ENCODE results near the gene OTOP2.
"Not testable (repeated sequence)": the region's sequence is repeated elsewhere in the genome, so short reads cannot be mapped to it uniquely, and the experiment has no call there.

The OTOP2 gene

DNA sequence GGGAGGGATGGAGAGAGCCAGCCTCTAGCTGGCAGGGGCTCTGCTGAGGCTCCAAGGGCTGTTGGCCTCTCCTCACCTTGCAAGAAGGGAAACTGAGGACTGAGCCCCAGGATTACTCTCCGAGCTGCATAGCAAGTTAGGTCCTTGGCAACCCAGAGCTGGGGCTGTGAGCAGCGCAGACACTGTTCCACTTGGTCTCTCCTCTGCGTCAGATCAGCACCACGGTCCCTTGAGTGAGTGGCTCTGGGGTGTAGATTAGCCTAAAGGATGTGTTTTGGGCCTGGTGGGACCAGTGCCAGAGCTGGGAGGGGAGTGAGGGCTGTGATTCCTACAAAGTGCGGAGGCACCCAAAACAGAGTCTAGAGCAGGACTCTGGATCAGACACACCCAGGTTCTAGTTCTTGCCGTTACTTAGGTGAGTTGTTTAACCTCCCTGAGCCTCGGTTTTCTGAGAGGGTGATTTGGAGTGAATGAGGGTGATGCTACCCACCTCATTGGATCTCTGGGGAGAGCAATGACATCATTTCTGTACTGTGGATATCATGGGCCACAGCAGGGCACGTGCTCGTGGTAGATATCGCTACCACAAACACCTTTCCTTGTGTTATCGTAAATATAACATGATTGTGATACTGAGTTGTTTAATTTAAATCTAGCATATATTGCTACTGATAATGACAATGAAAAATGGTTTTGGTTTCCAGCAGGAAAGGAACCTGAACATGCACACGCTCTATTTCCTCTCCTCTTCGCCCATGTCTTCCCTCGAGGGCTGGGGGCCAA, 22.5 kb upstream of the OTOP2 start:
- DNase-seq (ENCODE audit: low read depth): no peak

DNA sequence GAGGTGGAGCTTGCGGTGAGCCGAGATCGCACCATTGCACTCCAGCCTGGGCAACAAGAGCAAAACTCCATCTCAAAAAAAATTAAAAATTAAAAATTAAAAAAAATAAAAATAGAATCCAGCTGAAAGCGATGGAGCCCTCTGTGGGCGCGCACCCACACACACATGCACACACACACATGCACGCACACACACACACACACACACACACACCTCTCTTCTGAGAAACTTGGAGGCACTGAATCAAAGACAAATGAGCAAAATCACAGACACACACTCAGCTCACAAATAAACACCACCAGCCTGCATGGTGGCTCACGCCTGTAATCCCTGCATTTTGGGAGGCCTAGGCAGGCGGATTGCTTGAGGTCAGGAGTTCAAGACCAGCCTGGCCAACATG, 21.0 kb upstream of the OTOP2 start:
- no peak for DNase-seq (ENCODE audit: low read depth)

GRCh38 chr17:74903671-74904070, 20.4 kb upstream of the OTOP2 start:
- DNase-seq (ENCODE audit: low read depth): no peak

DNA sequence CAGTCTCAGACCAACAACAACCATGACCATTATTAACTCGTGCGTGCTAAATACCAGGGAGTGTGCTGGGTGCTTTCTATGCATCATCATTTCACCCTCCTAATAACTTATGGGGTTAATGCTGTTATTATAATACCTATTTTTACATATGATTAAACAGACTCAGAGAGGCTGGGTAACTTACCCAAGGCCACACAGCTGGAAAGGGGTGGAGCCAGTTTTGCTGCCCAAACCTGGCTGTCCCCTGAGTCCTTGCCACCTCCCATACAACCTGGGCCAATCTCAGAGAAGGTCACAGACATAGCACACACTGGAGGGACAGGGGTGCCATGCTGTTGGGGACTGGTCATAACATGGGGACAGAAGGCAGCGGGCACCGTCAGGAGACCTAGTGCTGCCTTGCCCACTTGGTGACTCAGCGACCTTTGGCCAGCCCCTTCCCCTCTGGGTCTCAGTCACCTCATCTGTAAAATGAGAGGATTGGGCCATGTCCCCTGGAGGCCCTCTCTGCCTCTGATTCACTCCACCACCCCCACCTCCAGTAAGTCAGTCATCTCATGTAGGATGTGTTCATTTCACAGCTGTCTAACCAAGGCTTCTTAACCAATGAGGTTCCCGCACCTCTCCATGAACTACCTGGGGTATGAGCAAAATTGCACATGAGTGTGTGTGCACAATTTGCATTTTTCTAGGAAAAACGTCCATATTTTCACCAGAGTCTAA, 19.2 kb upstream of the OTOP2 start:
- no peak for DNase-seq (ENCODE audit: low read depth)

DNA sequence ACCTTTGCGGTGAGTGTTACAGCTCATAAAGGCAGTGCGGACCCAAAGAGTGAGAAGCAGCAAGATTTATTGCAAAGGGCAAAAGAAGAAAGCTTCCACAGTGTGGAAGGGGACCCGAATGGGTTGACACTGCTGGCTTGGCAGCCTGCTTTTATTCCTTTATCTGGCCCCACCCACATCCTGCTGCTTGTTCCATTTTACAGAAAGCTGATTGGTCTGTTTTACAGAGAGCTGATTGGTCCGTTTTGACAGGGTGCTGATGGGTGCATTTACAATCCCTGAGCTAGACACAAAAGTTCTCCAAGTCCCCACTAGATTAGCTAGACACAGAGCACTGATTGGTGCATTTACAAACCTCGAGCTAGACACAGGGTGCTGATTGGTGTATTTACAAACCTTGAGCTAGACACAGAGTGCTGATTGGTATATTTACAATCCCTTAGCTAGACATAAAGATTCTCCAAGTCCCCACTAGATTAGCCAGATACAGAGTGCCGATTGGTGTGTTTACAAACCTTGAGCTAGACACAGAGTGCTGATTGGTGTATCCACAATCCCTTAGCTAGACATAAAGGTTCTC, 17.8 kb upstream of the OTOP2 start:
- DNase-seq (ENCODE audit: low read depth): not testable (repeated sequence)

GRCh38 chr17:74907012-74907411, 17.1 kb upstream of the OTOP2 start:
- no peak for DNase-seq (ENCODE audit: low read depth)

- not testable (repeated sequence) for DNase-seq (ENCODE audit: low read depth)
Measured at GRCh38 chr17:74909097-74909496, 15.0 kb upstream of the OTOP2 start.

DNA sequence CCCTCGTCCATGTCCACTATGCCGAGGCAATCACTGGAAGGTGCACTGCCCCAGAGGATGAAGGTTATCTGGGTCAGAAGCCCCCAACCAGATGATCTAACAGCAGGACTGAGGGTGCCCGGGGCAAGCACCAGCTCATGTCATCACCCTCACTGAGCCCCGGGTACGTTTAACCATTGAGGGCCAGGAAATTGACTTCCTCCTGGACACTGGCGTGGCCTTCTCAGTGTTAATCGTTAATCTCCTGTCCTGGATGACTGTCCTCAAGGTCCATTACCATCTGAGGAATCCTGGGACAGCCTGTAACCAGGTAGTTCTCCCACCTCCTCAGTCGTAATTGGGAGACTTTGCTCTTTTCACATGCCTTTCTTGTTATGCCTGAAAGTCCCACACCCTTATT, 12.7 kb upstream of the OTOP2 start:
- DNase-seq (ENCODE audit: low read depth): not testable (repeated sequence)

GRCh38 chr17:74916136-74916850, 7.8 kb upstream of the OTOP2 start:
- DNase-seq (ENCODE audit: low read depth): no peak

DNA sequence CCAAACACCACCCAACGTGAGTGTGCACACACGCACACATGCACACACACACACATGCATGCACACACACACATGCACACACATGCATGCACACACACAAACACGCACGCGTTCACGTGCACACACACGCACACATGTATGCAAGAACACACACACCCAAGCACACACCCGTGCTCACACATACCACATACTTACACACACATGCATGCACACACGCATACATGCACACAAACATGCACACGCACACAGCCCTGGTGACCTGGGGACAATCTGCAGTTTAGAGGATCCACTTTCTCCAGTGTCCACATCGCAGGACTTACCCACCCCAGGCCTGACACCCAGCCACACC, 7.2 kb upstream of the OTOP2 start:
- DNase-seq (ENCODE audit: low read depth): no peak

- DNase-seq (ENCODE audit: low read depth): no peak
Measured at GRCh38 chr17:74917430-74917829, 6.6 kb upstream of the OTOP2 start.

DNA sequence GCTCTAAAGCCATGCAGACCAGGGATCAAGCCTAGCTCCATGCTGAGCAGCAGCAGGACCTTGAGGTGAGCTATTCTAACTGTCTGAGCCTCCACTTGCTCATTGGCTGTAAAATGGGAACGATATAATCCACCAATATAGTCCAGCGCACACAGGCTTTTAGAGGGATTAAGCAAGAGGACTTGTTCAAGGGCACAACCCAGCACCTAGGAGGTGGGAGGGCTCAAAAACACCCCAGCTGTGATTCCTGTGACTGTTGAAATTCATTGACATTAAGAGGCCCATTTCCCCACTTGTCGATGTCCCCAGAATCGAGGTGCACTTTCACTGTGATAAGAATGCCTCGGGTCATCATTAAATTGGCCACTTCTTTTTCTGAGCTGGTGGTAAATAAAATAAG, 5.2 kb upstream of the OTOP2 start:
- no peak for DNase-seq (ENCODE audit: low read depth)

GRCh38 chr17:74919440-74920305, 4.4 kb upstream of the OTOP2 start:
- no peak for DNase-seq (ENCODE audit: low read depth)

DNA sequence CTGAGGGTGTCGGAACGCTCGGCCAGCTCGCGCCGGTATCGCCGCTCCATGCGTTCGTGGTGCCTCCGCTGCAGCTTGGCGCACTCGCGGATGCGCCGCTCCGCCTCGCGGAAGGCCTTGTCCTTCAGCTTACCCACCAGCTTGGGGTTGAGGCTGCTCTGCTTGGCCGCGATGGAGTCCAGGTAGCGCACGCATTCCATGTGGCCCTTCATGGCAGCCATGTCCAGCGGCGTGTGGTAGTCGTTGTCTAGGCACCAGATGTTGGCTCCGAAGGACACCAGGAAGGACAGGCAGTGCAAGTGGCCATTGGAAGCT, 3.8 kb upstream of the OTOP2 start:
- DNase-seq (ENCODE audit: low read depth): no peak

GRCh38 chr17:74920642-74921025, 3.4 kb upstream of the OTOP2 start:
- DNase-seq (ENCODE audit: low read depth): no peak

GRCh38 chr17:74921026-74921681, 2.9 kb upstream of the OTOP2 start:
- no peak for DNase-seq (ENCODE audit: low read depth)

GRCh38 chr17:74921769-74922168, 2.3 kb upstream of the OTOP2 start:
- no peak for DNase-seq (ENCODE audit: low read depth)

DNA sequence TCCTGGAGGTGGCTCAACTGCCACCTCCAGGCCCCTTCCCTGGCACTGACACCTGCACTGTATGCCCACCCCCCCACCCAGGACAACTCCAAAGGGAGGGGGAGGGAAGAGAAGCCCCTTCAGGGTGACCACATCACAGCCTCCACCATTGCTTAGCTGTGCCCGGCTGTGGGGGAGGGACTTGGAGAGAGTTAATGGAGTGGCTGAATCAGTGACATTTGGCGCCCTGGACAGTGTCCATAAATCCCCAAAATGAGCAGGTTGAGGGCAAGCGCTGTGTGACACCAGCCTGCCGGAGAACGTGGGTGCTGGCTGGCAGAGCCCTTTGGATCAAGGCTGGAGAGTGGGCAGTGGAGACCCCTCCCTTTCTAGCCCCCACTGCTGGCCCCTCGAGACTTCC, 1.9 kb upstream of the OTOP2 start:
- DNase-seq (ENCODE audit: low read depth): no peak

GRCh38 chr17:74922694-74923537, 1.2 kb upstream of the OTOP2 start, which contains the start of gene USH1G:
USH1G (minus strand) TSS chr17:74923255; CDS start chr17:74923073, 182 bp downstream.
- DNase-seq (ENCODE audit: low read depth): no peak

GRCh38 chr17:74923538-74924249, 379 bp upstream of the OTOP2 start:
- no peak for DNase-seq (ENCODE audit: low read depth)

All from CMK (cell line).